Stimulated activated memory B cell treated with anti-CD40 and anti-IgM and Interleukin-4, amounts not matched to agents 10 μg/mL and 1 μg/mL and 100 μg/mL, for 72 hours (primary cell): ENCODE data around the gene SERTM1.

Experiments used
- ATAC-seq: fragments of 150-1000 bp; cut with Tn5 transposase; 2 replicates; pipeline ENCODE4 v1.10.0; 2021
- H3K27ac Mint-ChIP-seq: one replicate; pipeline ENCODE4 v1.8.0; 2022; ENCODE audit warnings: mild to moderate bottlenecking, mixed read lengths
- H3K27me3 Mint-ChIP-seq: one replicate; pipeline ENCODE4 v1.8.0; 2022; ENCODE audit warnings: mixed read lengths
- H3K36me3 Mint-ChIP-seq: one replicate; pipeline ENCODE4 v1.8.0; 2022; ENCODE audit warnings: mixed read lengths
- H3K4me1 Mint-ChIP-seq: one replicate; pipeline ENCODE4 v1.8.0; 2022; ENCODE audit warnings: mixed read lengths
- H3K4me3 Mint-ChIP-seq: one replicate; pipeline ENCODE4 v1.8.0; 2022; ENCODE audit warnings: mild to moderate bottlenecking, moderate library complexity, mixed read lengths
- H3K9me3 Mint-ChIP-seq: one replicate; pipeline ENCODE4 v1.8.0; 2022; ENCODE audit warnings: mixed read lengths

Gene SERTM1

DNA sequence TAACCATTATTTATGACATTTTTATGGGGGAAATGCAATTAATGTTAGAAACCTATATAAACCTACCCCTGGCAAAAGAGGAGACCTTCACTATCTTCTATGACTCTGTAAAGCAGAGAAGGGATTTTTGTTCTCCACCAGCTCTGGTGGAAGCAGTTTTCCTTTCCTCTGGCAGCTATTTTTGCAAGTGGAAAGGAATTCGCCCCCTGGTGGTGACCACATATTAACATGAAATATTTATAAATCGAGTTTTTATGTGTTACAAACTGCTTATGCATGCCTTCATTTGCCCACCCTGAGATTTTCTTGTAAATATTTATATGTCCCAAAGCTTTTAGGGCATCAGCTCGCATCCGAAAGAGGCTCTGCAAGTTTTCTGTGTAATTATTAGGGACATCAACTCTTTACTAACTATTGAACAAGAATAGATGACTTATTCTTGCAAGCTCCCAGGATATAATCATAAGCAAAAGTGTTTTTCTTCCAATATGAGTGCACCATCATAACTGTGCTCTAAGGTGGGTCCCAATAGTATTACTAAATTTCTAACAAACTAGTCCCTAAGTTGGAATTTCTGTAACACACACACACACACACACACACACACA lies 62.4 kb downstream of the SERTM1 start:
- H3K36me3 Mint-ChIP-seq: no peaks in the 10 kb centered on the region
- H3K27me3 Mint-ChIP-seq: no peaks in the 10 kb centered on the region
- H3K27ac Mint-ChIP-seq: no peak overlapping the region
- H3K9me3 Mint-ChIP-seq: no peaks in the 10 kb centered on the region
- no peak overlapping the region for H3K4me3 Mint-ChIP-seq
- ATAC-seq: no peak
- H3K4me1 Mint-ChIP-seq: no peaks in the 10 kb centered on the region

DNA sequence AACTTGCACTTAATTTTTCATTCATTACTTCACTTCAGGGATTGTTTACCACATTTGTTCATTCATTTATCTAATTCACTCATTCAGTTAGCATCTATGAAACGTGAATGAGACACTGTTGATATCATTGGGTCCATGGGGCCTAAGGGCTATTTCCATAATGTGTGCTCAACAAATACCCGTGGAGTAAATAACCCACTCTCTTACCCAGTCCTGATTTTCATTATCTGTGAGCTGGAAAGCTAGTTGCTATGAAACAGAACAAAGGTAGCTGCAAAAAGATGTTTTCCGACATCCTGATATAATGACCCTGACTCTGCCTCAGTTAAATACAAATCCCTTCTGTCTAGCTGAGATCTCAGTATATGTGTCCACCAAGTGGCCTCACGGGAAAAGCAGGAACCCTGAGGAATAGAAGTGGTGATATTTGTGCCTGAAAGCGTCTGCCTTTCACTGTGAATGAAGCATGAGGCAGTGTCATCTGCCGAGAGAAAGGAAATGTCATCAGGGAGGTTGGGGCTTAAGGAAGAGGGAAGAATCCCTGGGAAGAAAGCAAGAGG lies 63.8 kb downstream of the SERTM1 start:
- no peaks in the 10 kb centered on the region for H3K36me3 Mint-ChIP-seq
- no peak overlapping the region for H3K27ac Mint-ChIP-seq
- ATAC-seq: no peak
- no peaks in the 10 kb centered on the region for H3K4me1 Mint-ChIP-seq
- no peaks in the 10 kb centered on the region for H3K27me3 Mint-ChIP-seq
- no peaks in the 10 kb centered on the region for H3K9me3 Mint-ChIP-seq
- H3K4me3 Mint-ChIP-seq: no peak overlapping the region

DNA sequence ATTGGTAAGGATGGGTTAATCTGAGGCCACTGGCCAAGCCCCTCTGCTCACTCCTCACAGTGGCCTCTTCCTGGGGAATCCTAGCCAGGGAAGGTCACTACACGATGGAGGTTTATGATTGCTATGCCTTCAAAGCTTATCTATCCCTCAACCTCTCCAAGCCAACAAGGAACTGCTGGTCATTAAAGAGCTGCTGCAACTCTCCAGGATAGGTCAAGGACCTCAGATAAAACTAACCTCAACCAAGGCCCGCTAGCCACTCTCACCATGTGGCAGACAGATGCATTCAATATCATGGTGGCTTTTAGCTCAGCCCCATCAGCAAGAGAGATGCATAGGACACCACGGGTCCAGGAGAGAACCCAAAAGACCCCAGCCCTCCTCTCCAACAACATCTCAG lies 71.6 kb downstream of the SERTM1 start:
- no peaks in the 10 kb centered on the region for H3K36me3 Mint-ChIP-seq

DNA sequence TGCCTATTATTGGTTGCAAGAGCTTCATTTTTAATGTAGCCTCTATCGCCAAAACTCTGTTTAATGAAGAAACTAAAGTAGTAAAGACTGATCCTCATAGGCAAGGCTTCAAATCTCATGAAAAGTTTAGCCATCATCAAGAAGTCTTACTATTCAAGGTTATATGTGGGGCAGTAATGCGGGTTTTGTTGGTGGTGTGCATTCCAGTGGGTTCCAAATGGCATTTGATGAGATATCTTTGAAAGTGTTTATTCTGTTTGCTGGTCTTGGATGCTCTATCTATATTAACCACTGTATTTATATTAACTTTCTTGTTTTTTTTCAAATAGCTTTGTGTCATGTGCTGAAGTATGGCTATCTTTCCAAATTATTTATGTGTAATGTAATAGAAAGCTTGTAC lies 72.2 kb downstream of the SERTM1 start:
- Mint-ChIP-seq H3K27ac (no peak overlapping the region), H3K27me3 (no peaks in the 10 kb centered on the region), H3K4me1 (no peaks in the 10 kb centered on the region), H3K9me3 (peaks cover 3% of the 10 kb centered on the region), H3K4me3 (no peak overlapping the region), H3K36me3 (no peaks in the 10 kb centered on the region)
- no peak for ATAC-seq

More for the DNA sequence above, 71.6 kb downstream of the SERTM1 start:
- Mint-ChIP-seq H3K9me3 (no peaks in the 10 kb centered on the region), H3K4me1 (no peaks in the 10 kb centered on the region), H3K27me3 (no peaks in the 10 kb centered on the region), H3K4me3 (no peak overlapping the region), H3K27ac (no peak overlapping the region)
- ATAC-seq: no peak
